Activated CD4-positive, alpha-beta T cell treated with anti-CD3 and anti-CD28 coated beads, Interleukin-2, Interleukin-4, amounts not matched to agents 100 ng/mL and 50 ng/mL, durations not matched to agents 16 hours and 8 hours (primary cell): ENCODE data around the gene DDX10.
"Not testable (repeated sequence)": the region's sequence is repeated elsewhere in the genome, so short reads cannot be mapped to it uniquely, and the experiment has no call there.

Experiments used
- DNase-seq: peaks from one replicate; pipeline ENCODE4 v3.0.0-alpha.2; 2020; ENCODE audit warnings: low spot score

DDX10 gene

GRCh38 chr11:108718466-108718865, 53.6 kb downstream of the DDX10 start:
- no peak for DNase-seq

GRCh38 chr11:108724974-108725689, 60.3 kb downstream of the DDX10 start:
- DNase-seq, result no peak

- DNase-seq, result no peak
Measured at GRCh38 chr11:108726077-108726800, 61.4 kb downstream of the DDX10 start.

- DNase-seq, result peak; percentile 53
Measured at GRCh38 chr11:108727665-108728064, 62.8 kb downstream of the DDX10 start.

GRCh38 chr11:108729227-108729871, 64.5 kb downstream of the DDX10 start:
- no peak for DNase-seq

- no peak for DNase-seq
Measured at GRCh38 chr11:108732395-108732794, 67.5 kb downstream of the DDX10 start.

GRCh38 chr11:108733479-108734116, 68.7 kb downstream of the DDX10 start:
- DNase-seq, result peak; percentile 84

GRCh38 chr11:108734283-108734682, 69.4 kb downstream of the DDX10 start:
- DNase-seq, result no peak

- DNase-seq, result peak; percentile 41
Measured at GRCh38 chr11:108734956-108735559, 70.2 kb downstream of the DDX10 start.

GRCh38 chr11:108740132-108740531, 75.3 kb downstream of the DDX10 start:
- DNase-seq, result not testable (repeated sequence)

- DNase-seq, result no peak
Measured at GRCh38 chr11:108743851-108744250, 79.0 kb downstream of the DDX10 start.

GRCh38 chr11:108748968-108749367, 84.1 kb downstream of the DDX10 start:
- DNase-seq, result no peak

- no peak for DNase-seq
Measured at GRCh38 chr11:108751444-108751843, 86.6 kb downstream of the DDX10 start.

- DNase-seq, result peak; percentile 28
Measured at GRCh38 chr11:108752297-108752751, 87.5 kb downstream of the DDX10 start.

- DNase-seq, result no peak
Measured at GRCh38 chr11:108754901-108755625, 90.2 kb downstream of the DDX10 start.

- no peak for DNase-seq
Measured at GRCh38 chr11:108757630-108758029, 92.8 kb downstream of the DDX10 start.

GRCh38 chr11:108758458-108758857, 93.6 kb downstream of the DDX10 start:
- no peak for DNase-seq

GRCh38 chr11:108766596-108767173, 101.8 kb downstream of the DDX10 start:
- no peak for DNase-seq

- no peak for DNase-seq
Measured at GRCh38 chr11:108768370-108768769, 103.5 kb downstream of the DDX10 start.

- no peak for DNase-seq
Measured at GRCh38 chr11:108768964-108769363, 104.1 kb downstream of the DDX10 start.
